Endothelial cell of umbilical vein (primary cell): Measurements from ENCODE around the gene ZNF428. TPM values are rescaled to one million over a fixed set of nuclear protein-coding genes. Genes with fewer than 3 reads are reported as not detected.

Source experiments
- BruUV-seq: library from RNA; stranded (reverse); fragments of 400-500 nt; replicated peaks from 2 replicates; lab custom pipeline; 2021; lab: Mats Ljungman, UMichigan
- CTCF ChIA-PET: fragments of 300-600, 350-600 bp; sonication (Branson Sonifier 250); formaldehyde crosslinking; loops from one replicate; lab custom pipeline; 2021; ENCODE audit warnings: antibody characterized with exemption, inconsistent platforms; lab: Charles Lee
- POLR2A ChIA-PET: fragments of 300-600, 350-600 bp; sonication (Branson Sonifier 250); formaldehyde crosslinking; loops from one replicate; lab custom pipeline; 2021; ENCODE audit warnings: antibody characterized with exemption, inconsistent platforms; lab: Charles Lee
- DNase-seq: peaks from one replicate; pipeline ENCODE4 v3.0.0-alpha.2; 2011; ENCODE audit warnings: low read depth, low spot score
- FAIRE-seq: peaks from 2 replicates; lab custom pipeline; 2011; peaks lifted over from hg19 to GRCh38; lab: Jason Lieb, UNC
- H2AFZ ChIP-seq: 2 replicates; pipeline ENCODE4 v1.6.0; 2012; ENCODE audit warnings: low read depth, low read length, control low read depth, inconsistent platforms
- H3K27ac ChIP-seq: 2 replicates; pipeline ENCODE4 v1.5.1; 2011; ENCODE audit warnings: low read depth, mild to moderate bottlenecking, control low read depth, low read length, moderate library complexity; ENCODE audit not compliant: insufficient read depth
- H3K27me3 ChIP-seq, 2 experiments: 2 replicates each; pipeline versions ENCODE4 v1.6.0 to v1.6.1; 2011; ENCODE audit warnings: low read length in 2 of 2, mixed read lengths in 1 of 2; ENCODE audit not compliant: control insufficient read depth in 2 of 2, insufficient read depth in 2 of 2
- H3K36me3 ChIP-seq, 2 experiments: 2 replicates in 1 of 2; 3 replicates in 1 of 2; pipeline ENCODE4 v1.5.1; 2011; ENCODE audit warnings: low read length in 2 of 2, mild to moderate bottlenecking in 1 of 2, moderate library complexity in 1 of 2; ENCODE audit not compliant: control insufficient read depth in 2 of 2, insufficient read depth in 2 of 2; ENCODE audit errors: extremely low read depth in 1 of 2
- H3K4me1 ChIP-seq: 3 replicates; pipeline ENCODE4 v1.5.1; 2011; ENCODE audit warnings: mild to moderate bottlenecking, low read length; ENCODE audit not compliant: control insufficient read depth, insufficient read depth; ENCODE audit errors: extremely low read depth
- H3K4me2 ChIP-seq: 2 replicates; pipeline ENCODE4 v1.6.1; 2011; ENCODE audit warnings: low read length, control low read depth, mixed read lengths; ENCODE audit not compliant: insufficient read depth
- H3K4me3 ChIP-seq, 3 experiments: fragments of 200-600 bp in 1 of 3; sonication (generic), shearing (Covaris generic) in 1 of 3; replicated peaks in 1 of 3; 2 replicates each; pipeline ENCODE4 v1.5.1; 2011 to 2016; ENCODE audit warnings: control low read depth in 3 of 3, low read length in 3 of 3, mild to moderate bottlenecking in 2 of 3, inconsistent platforms in 1 of 3, low read depth in 1 of 3, moderate library complexity in 1 of 3; ENCODE audit not compliant: insufficient read depth in 1 of 3
- H3K79me2 ChIP-seq: 2 replicates; pipeline ENCODE4 v1.6.0; 2012; ENCODE audit warnings: low read length, inconsistent platforms; ENCODE audit not compliant: control insufficient read depth, insufficient read depth
- H3K9ac ChIP-seq: replicated peaks from 2 replicates; pipeline ENCODE3; 2011; ENCODE audit warnings: low read length, control low read depth; ENCODE audit not compliant: insufficient read depth; ENCODE audit errors: extremely low read depth
- H3K9me1 ChIP-seq: replicated peaks from 3 replicates; pipeline ENCODE4 v1.6.0; 2011; ENCODE audit warnings: mild to moderate bottlenecking, low read length; ENCODE audit not compliant: control insufficient read depth, insufficient read depth; ENCODE audit errors: extremely low read depth
- H3K9me3 ChIP-seq: replicated peaks from 2 replicates; pipeline ENCODE4 v1.5.1; 2012; ENCODE audit warnings: low read length, inconsistent platforms; ENCODE audit not compliant: control insufficient read depth, insufficient read depth
- H4K20me1 ChIP-seq: replicated peaks from 2 replicates; pipeline ENCODE3; 2011; ENCODE audit warnings: mild to moderate bottlenecking, low read length; ENCODE audit not compliant: control insufficient read depth, insufficient read depth; ENCODE audit errors: extremely low read depth
- CTCF ChIP-seq, 2 donors: IDR thresholded peaks; 1 replicate in 1 of 2; 2 replicates in 1 of 2; pipeline ENCODE4 v1.5.1; 2011; ENCODE audit warnings: low read length in 2 of 2, mild to moderate bottlenecking in 2 of 2, moderate library complexity in 2 of 2, control low read depth in 1 of 2, inconsistent platforms in 1 of 2, low read depth in 1 of 2; ENCODE audit not compliant: insufficient read depth in 1 of 2; ENCODE audit errors: extremely low read depth in 1 of 2
- EZH2 ChIP-seq: IDR thresholded peaks from 2 replicates; pipeline ENCODE4 v1.6.1; 2012; ENCODE audit warnings: borderline replicate concordance, low read depth, mild to moderate bottlenecking, moderate library complexity, low read length, inconsistent platforms; ENCODE audit not compliant: severe bottlenecking
- FOS ChIP-seq: IDR thresholded peaks from 2 replicates; pipeline ENCODE4 v1.6.1; 2011; ENCODE audit warnings: mild to moderate bottlenecking, low read length, moderate library complexity, borderline replicate concordance; ENCODE audit not compliant: insufficient read depth
- GATA2 ChIP-seq: IDR thresholded peaks from 2 replicates; pipeline ENCODE4 v1.7.0; 2011; ENCODE audit warnings: low read depth, mild to moderate bottlenecking, moderate library complexity, mixed read lengths, low read length; ENCODE audit not compliant: insufficient read length, insufficient read depth
- JUN ChIP-seq: IDR thresholded peaks from 2 replicates; pipeline ENCODE4 v1.6.1; 2011; ENCODE audit warnings: borderline replicate concordance, low read depth; ENCODE audit not compliant: insufficient read length, insufficient read depth
- POLR2A ChIP-seq: IDR thresholded peaks from 2 replicates; pipeline ENCODE4 v1.6.1; 2012; ENCODE audit warnings: low read depth, mild to moderate bottlenecking, control low read depth, low read length
- POLR2AphosphoS5 ChIP-seq: IDR thresholded peaks from 2 replicates; pipeline ENCODE4 v1.6.1; 2012; ENCODE audit warnings: low read depth, mild to moderate bottlenecking, control low read depth, low read length, moderate library complexity; ENCODE audit not compliant: insufficient read depth
- dilution Hi-C: fragments of 300-500 bp; cut with MboI; formaldehyde crosslinking; loops from one replicate; pipeline ENCODE4 v1.15.0; 2019; ENCODE audit warnings: low sequenced_read_pairs; ENCODE audit not compliant: extremely low pct_ligation_motif_present
- intact Hi-C: fragments of 100-400 bp; cut with micrococcal nuclease; formaldehyde crosslinking; loops from one replicate; pipeline ENCODE4 v1.10.0; 2022
- polyA plus RNA-seq, 4 experiments: library from polyadenylated mRNA; depleted of rRNA in 3 of 4; stranded (reverse) in 3 of 4; unstranded in 1 of 4; fragments of >200 nt; gene quantifications; 2 replicates each; pipeline versions ENCODE4 v1.2.1 to v1.2.3, GENCODE V29; 2011 to 2012; ENCODE audit warnings: missing spikeins in 1 of 4
- total RNA-seq: library from RNA; stranded (reverse); gene quantifications from 2 replicates; pipeline ENCODE4 v1.2.3, GENCODE V29; 2021
- TF ChIP-seq, protein P1 (sequence below): IDR thresholded peaks from 2 replicates; pipeline ENCODE4 v1.6.1; 2011; ENCODE audit not compliant: insufficient read depth, insufficient read length

The ZNF428 gene
- total and polyA plus RNA-seq, 2 donors (not counting 3 experiments of a cell fraction or from before 2014, with no cell fraction given), result 29.2 to 56.2 TPM

- TF ChIP-seq FOS, result no peak
- no peak for TF ChIP-seq JUN
- no peak for TF ChIP-seq EZH2
- no peak for TF ChIP-seq GATA2
- no peak for TF ChIP-seq CTCF (IDR thresholded peaks at IDR 0.05; ENCODE audit: extremely low read depth in 1 of 2, insufficient read depth in 1 of 2, low read depth in 1 of 2, low read length in 2 of 2)
- TF ChIP-seq, protein P1, sequence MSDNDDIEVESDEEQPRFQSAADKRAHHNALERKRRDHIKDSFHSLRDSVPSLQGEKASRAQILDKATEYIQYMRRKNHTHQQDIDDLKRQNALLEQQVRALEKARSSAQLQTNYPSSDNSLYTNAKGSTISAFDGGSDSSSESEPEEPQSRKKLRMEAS, result no peak
- TF ChIP-seq POLR2AphosphoS5, result peak; percentile 27
- no peak for TF ChIP-seq POLR2A
- DNase-seq, result no peak
- no TSS peak for BruUV-seq
- Histone ChIP-seq H3K9me3 (no peaks in the 10 kb centered on the region), H3K27ac (peak overlapping the region; percentile 84), H4K20me1 (no peaks in the 10 kb centered on the region), H3K4me1 (peaks cover 40% of the 10 kb centered on the region), H3K4me2 (peak overlapping the region; percentile 86), H3K9ac (peak overlapping the region; percentile 74), H3K27me3 (no peaks in the 10 kb centered on the region), H2AFZ (peak overlapping the region; percentile 39), H3K79me2 (peaks cover 31% of the 10 kb centered on the region), H3K9me1 (no peaks in the 10 kb centered on the region), H3K36me3 (peaks cover 3 to 6% of the 10 kb centered on the region in 2 experiments), H3K4me3 (peak overlapping the region; percentile 49 to 65 (median 54))
- intact Hi-C loops (loop anchor here (1.0 to 5.0 kb wide), 7 partner anchors 33 to 141 kb away; partner anchors contain the start of genes IRGQ, ZNF428, ZNF575 and ZNF576), dilution Hi-C loops (no loop called here)
- ChIA-PET CTCF (interaction anchor here (0.6 to 3.3 kb wide), 29 partner anchors 9 to 221 kb away, joined by 3 to 50 read pairs (median 5); partner anchors contain the start of genes IRGQ and SMG9), POLR2A (interaction anchor here (0.6 to 1.2 kb wide), 7 partner anchors 57 to 1278 kb away, joined by 3 to 9 read pairs (median 6); partner anchors contain the start of genes CNFN, IRGQ, SMG9 and ZNF283)
- FAIRE-seq, result no peak
These were observed 48.5 kb upstream of the ZNF428 start for GRCh38 chr19:43667876-43668405.
